SK-N-SH (cell line): ENCODE measurements around the gene ZSCAN20. TPM values are rescaled to one million over a fixed set of nuclear protein-coding genes. Genes with fewer than 3 reads are reported as not detected.

Source experiments
- CTCF ChIA-PET: fragments of 300-600, 350-600 bp; formaldehyde crosslinking; extraction: SDS; loops from one replicate; lab custom pipeline; 2021; lab: Yijun Ruan, JAX
- POLR2A ChIA-PET: fragments of 350-600 bp; sonication (Branson Sonifier 250); formaldehyde crosslinking; extraction: SDS; loops from one replicate; lab custom pipeline; 2020; ENCODE audit warnings: antibody characterized with exemption, inconsistent platforms; lab: Yijun Ruan, JAX
- DNase-seq: peaks from one replicate; pipeline ENCODE4 v3.0.0; 2012
- H2AFZ ChIP-seq: fragments of 200-600 bp; sonication (generic); 2 replicates; pipeline ENCODE4 v1.8.1; 2016; ENCODE audit warnings: antibody characterized with exemption, mild to moderate bottlenecking, low read depth
- H3F3A ChIP-seq: fragments of 200-600 bp; sonication (generic); replicated peaks from 2 replicates; pipeline ENCODE3; 2016; ENCODE audit warnings: antibody characterized with exemption, mild to moderate bottlenecking; ENCODE audit not compliant: insufficient read depth
- H3K27ac ChIP-seq, 2 experiments: fragments of 200-500 bp in 1 of 2; fragments of 200-600 bp in 1 of 2; sonication (Bioruptor generic) in 1 of 2; sonication (generic), shearing (Covaris generic) in 1 of 2; 2 replicates each; pipeline versions ENCODE4 v1.5.1 to v1.6.1; 2014 to 2016; ENCODE audit warnings: low read depth in 2 of 2, inconsistent platforms in 1 of 2, low read length in 1 of 2, mild to moderate bottlenecking in 1 of 2, mixed read lengths in 1 of 2
- H3K27me3 ChIP-seq: fragments of 200-600 bp; sonication (generic), shearing (Covaris generic); 2 replicates; pipeline ENCODE4 v1.6.1; 2016; ENCODE audit warnings: mixed run types; ENCODE audit not compliant: insufficient read depth
- H3K36me3 ChIP-seq, 2 experiments: fragments of 200-500 bp in 1 of 2; fragments of 200-600 bp in 1 of 2; sonication (Bioruptor generic) in 1 of 2; sonication (generic) in 1 of 2; replicated peaks in 1 of 2; 2 replicates each; pipeline versions ENCODE3 to v1.5.1; 2014 to 2016; ENCODE audit warnings: low read length in 1 of 2, mild to moderate bottlenecking in 1 of 2; ENCODE audit not compliant: insufficient read depth in 2 of 2, control insufficient read depth in 1 of 2
- H3K4me1 ChIP-seq, 2 experiments: fragments of 200-500 bp in 1 of 2; fragments of 200-600 bp in 1 of 2; sonication (Bioruptor generic) in 1 of 2; sonication (generic), shearing (Covaris generic) in 1 of 2; 2 replicates each; pipeline versions ENCODE4 v1.5.1 to v1.6.1; 2014 to 2016; ENCODE audit warnings: low read depth in 1 of 2, low read length in 1 of 2, mixed run types in 1 of 2; ENCODE audit not compliant: insufficient read depth in 2 of 2, control insufficient read depth in 1 of 2
- H3K4me2 ChIP-seq: fragments of 200-600 bp; sonication (generic), shearing (Covaris generic); 2 replicates; pipeline ENCODE4 v1.6.1; 2017; ENCODE audit warnings: mixed run types
- H3K4me3 ChIP-seq, 2 experiments: fragments of 200-500 bp in 1 of 2; fragments of 200-600 bp in 1 of 2; sonication (Bioruptor generic) in 1 of 2; sonication (generic), shearing (Covaris generic) in 1 of 2; 2 replicates each; pipeline versions ENCODE4 v1.5.1 to v1.8.1; 2014 to 2016; ENCODE audit warnings: low read depth in 2 of 2, inconsistent platforms in 1 of 2, low read length in 1 of 2, mild to moderate bottlenecking in 1 of 2, mixed read lengths in 1 of 2, moderate library complexity in 1 of 2
- H3K79me2 ChIP-seq: fragments of 200-600 bp; sonication (generic); 2 replicates; pipeline ENCODE4 v1.8.1; 2017; ENCODE audit warnings: mild to moderate bottlenecking; ENCODE audit not compliant: insufficient read depth
- H3K9ac ChIP-seq: fragments of 200-600 bp; sonication (generic); 2 replicates; pipeline ENCODE4 v1.6.1; 2017; ENCODE audit warnings: mixed run types
- H3K9me2 ChIP-seq: fragments of 200-600 bp; sonication (generic); 2 replicates; pipeline ENCODE4 v1.6.1; 2017; ENCODE audit warnings: mixed run types
- H3K9me3 ChIP-seq: fragments of 200-600 bp; sonication (generic); 2 replicates; pipeline ENCODE4 v1.6.1; 2017; ENCODE audit warnings: mixed run types, mild to moderate bottlenecking, moderate library complexity
- H4K20me1 ChIP-seq: fragments of 200-600 bp; sonication (generic); 2 replicates; pipeline ENCODE4 v1.6.1; 2017; ENCODE audit warnings: mild to moderate bottlenecking, mixed run types; ENCODE audit not compliant: insufficient read depth
- CHD2 ChIP-seq: fragments of 150-350 bp; IDR thresholded peaks from 2 replicates; pipeline ENCODE4 v1.6.1; 2018; ENCODE audit warnings: low read length; ENCODE audit not compliant: partially characterized antibody
- CTCF ChIP-seq: fragments of 200-600 bp; sonication (generic); IDR thresholded peaks from 2 replicates; pipeline ENCODE4 v1.6.1; 2017; ENCODE audit warnings: antibody characterized with exemption, mild to moderate bottlenecking, moderate library complexity
- ELF1 ChIP-seq: IDR thresholded peaks from 2 replicates; pipeline ENCODE4 v1.4.0; 2012
- EP300 ChIP-seq, 2 experiments: IDR thresholded peaks; 2 replicates each; pipeline versions ENCODE4 v1.4.0 to v1.6.1; 2012; ENCODE audit warnings: borderline replicate concordance in 1 of 2, low read depth in 1 of 2, low read length in 1 of 2
- EZH2phosphoT487 ChIP-seq: fragments of 200-600 bp; sonication (generic); IDR thresholded peaks from 2 replicates; pipeline ENCODE4 v1.6.1; 2017; ENCODE audit warnings: low read depth, mixed run types, mild to moderate bottlenecking, antibody characterized with exemption, moderate library complexity, borderline replicate concordance
- FOXJ3 ChIP-seq: sonication (generic); formaldehyde crosslinking; IDR thresholded peaks from 2 replicates; pipeline ENCODE4 v1.5.1; 2020; ENCODE audit warnings: mild to moderate bottlenecking, missing genetic modification reagents
- JUND ChIP-seq: IDR thresholded peaks from 2 replicates; pipeline ENCODE4 v1.4.0; 2012
- MEF2A ChIP-seq: IDR thresholded peaks from 2 replicates; pipeline ENCODE4 v1.4.0; 2012; ENCODE audit warnings: low read depth, borderline replicate concordance
- MXI1 ChIP-seq: IDR thresholded peaks from 2 replicates; pipeline ENCODE4 v1.6.1; 2012; ENCODE audit warnings: mild to moderate bottlenecking, low read depth, low read length, improper control_type of control experiment
- NRF1 ChIP-seq: IDR thresholded peaks from 2 replicates; pipeline ENCODE4 v1.6.1; 2012; ENCODE audit warnings: low read depth, mild to moderate bottlenecking, low read length
- REST ChIP-seq: IDR thresholded peaks from 2 replicates; pipeline ENCODE4 v1.6.1; 2012; ENCODE audit warnings: mild to moderate bottlenecking, low read depth, low read length, moderate library complexity
- RFX5 ChIP-seq: IDR thresholded peaks from 2 replicates; pipeline ENCODE4 v1.6.1; 2012; ENCODE audit warnings: mild to moderate bottlenecking, improper control_type of control experiment, low read length
- USF1 ChIP-seq: IDR thresholded peaks from 2 replicates; pipeline ENCODE4 v1.4.0; 2012; ENCODE audit warnings: low read depth, borderline replicate concordance
- WGBS: methylation state at CpG from one replicate; pipeline ENCODE4 v1.1.6; 2017; ENCODE audit warnings: low lambda C conversion rate; 5-methylcytosine and 5-hydroxymethylcytosine counted together
- polyA plus RNA-seq, 3 experiments: library from polyadenylated mRNA; depleted of rRNA; stranded (reverse); fragments of >200 nt; gene quantifications; 2 replicates each; pipeline ENCODE4 v1.2.3, GENCODE V29; 2012

ZSCAN20 gene
- polyA plus RNA-seq, 1 of the 3 experiments (the other 2 are of a cell fraction) = 2.1 TPM

GRCh38 chr1:33454646-33455282 is 17.7 kb upstream of the ZSCAN20 start:
- Histone ChIP-seq H3K9me3 (no peaks in the 10 kb centered on the region), H3K36me3 (no peaks in the 10 kb centered on the region), H3K4me2 (no peak overlapping the region), H3K79me2 (no peaks in the 10 kb centered on the region), H3K27me3 (no peaks in the 10 kb centered on the region), H2AFZ (no peak overlapping the region), H3K9ac (no peak overlapping the region), H3F3A (peaks cover 3% of the 10 kb centered on the region), H4K20me1 (no peaks in the 10 kb centered on the region), H3K4me1 (peaks cover 0 to 6% of the 10 kb centered on the region in 2 experiments; a peak in 2 of 4 replicates), H3K27ac (no peak overlapping the region), H3K4me3 (no peak overlapping the region), H3K9me2 (no peaks in the 10 kb centered on the region)
- 93% methylated on average over 6 of the region's 8 CpGs for WGBS
- CTCF ChIA-PET = interaction anchor here (0.6 to 6.4 kb wide), 13 partner anchors 12 to 360 kb away, joined by 3 to 58 read pairs (median 4); partner anchors contain the start of genes A3GALT2 and ZSCAN20
- DNase-seq = no peak
- POLR2A ChIA-PET = no interaction called here
- TF ChIP-seq FOXJ3 (no peak), REST (no peak), JUND (no peak), MEF2A (no peak), RFX5 (no peak), EZH2phosphoT487 (no peak), CTCF (no peak), EP300 (IDR thresholded peaks at IDR 0.05; ENCODE audit: borderline replicate concordance in 1 of 2, low read depth in 1 of 2, low read length in 1 of 2) (no peak), ELF1 (no peak), MXI1 (no peak), CHD2 (no peak), NRF1 (no peak), USF1 (no peak)
- TF ChIP-seq, all 33 proteins: peak for 0
